HuH-7 (cell line): ENCODE data around the gene BTG2.

Experiments used
- DNase-seq: peaks from one replicate; pipeline ENCODE4 v3.0.0; 2011; ENCODE audit warnings: low spot score

The BTG2 gene

DNA sequence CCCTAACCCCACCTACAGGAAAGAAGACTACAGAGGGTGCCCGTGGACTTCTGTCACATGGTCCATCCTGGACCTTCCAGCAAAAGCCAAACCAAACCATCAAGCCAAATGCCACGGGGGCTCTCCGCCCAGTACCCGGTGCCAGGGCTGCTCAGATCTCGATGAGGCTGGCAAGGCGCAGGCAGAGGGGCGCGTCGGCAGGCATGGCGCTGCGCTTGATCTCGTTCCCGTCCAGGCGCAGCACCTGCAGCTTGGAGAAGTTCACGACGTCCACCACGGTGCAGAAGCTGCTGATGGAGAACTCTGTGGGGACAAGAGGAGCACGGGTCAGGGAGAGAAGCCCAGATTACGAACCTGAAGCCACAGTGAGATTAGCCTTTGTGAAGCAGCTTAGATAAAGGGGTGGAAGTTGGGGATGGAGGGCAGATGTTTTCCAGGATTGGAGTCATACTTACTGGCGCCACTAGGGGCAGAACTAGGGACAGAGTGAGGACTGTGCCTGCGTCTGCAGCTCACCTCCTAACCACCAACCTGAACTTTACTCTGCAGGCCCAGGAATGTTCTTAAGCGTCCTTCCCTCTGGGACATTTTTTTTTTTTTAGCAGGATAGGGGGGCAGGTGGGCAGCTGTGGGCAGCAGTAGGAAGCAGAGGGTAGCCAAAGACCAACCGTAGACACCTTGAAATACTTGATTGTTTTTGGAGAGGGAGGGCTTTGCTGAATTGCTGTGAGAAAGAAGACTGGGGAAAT lies 37.0 kb downstream of the BTG2 start:
- DNase-seq, result peak; percentile 82

DNA sequence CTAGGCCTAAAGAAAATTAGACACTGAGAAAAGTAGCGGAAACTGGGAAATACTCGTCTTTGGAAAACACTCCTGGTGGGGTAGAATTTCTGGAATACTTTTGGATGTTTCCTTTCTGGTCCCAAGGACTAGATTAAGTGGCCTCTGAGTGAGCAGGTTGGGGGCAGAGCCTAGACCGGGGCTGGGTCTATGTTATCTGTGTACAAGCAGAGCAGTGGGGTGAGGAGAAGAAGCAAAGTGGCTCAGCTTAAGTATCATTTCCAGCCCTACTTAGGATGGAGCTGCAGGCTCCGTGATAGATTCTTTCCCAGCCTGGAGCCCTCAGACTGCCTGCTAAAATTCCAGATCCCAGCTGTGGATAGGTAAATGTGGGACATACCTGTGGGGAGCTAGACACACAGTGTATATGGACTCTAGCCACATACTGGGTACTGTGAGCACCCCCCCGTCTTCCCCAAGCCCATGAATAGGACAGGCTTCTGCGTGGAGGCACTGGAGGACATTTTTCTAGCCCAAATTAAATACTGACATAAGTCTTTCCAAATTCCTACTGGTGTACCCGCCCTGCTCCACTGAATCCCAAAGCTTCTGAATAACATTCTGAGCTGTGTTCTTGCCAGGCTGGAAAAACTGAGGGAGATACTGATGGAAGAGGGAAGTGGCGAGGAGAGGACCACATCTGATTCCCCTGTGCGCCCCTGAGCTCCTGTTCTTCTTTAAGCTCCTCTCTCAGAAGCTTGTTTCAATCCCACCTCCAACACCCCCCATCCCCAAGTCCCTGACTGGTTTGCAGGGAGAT lies 38.8 kb downstream of the BTG2 start:
- no peak for DNase-seq

DNA sequence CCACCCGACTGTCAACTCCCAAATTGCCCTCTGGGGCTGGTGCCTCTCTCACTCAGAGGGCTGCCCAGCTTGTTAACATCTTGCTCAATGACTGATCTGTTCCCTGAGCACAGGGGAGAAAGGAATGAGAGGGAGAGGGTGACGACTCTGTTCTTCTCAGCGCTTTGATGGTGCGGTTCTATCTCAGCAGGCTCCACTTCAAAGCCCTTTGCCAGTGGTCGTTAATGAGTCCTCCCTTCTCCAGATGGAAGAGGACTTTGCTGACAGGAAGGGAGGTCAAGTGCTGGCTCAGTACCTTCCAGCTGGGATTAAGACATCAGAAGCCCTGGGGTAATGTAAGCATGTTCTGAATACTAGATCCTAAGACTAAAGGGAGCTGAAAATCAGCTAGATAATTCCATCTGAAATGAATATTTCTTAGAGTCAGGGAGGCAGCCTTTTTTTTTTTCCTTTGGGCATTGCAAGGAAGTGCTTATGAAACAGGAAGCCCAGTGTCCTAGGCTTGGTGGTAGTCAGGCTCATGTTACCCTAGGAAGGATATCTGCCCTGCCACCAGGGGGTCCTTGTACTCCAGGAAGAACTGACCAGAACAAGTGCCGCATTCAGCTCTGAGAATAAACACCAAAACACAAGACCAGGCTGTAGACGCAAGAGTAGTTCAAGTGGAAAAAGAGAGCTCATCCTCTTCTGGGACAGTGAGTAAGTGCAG lies 40.9 kb downstream of the BTG2 start:
- no peak for DNase-seq

DNA sequence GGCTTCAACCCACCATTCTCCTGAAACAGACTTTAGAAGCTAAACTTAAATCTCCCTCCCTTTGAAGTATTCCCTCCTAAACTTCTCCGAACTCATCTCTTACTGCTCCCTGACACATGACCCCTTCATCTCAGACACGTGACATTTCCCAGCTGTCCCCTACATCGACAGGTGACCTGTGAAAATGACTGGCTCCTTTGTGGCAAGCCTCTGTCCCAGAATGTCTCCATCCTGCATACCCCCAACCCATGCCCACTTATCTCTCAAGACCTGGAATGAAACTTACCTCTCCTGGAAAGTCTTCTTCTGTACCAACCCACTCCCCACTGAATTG lies 41.4 kb downstream of the BTG2 start:
- DNase-seq, result no peak

DNA sequence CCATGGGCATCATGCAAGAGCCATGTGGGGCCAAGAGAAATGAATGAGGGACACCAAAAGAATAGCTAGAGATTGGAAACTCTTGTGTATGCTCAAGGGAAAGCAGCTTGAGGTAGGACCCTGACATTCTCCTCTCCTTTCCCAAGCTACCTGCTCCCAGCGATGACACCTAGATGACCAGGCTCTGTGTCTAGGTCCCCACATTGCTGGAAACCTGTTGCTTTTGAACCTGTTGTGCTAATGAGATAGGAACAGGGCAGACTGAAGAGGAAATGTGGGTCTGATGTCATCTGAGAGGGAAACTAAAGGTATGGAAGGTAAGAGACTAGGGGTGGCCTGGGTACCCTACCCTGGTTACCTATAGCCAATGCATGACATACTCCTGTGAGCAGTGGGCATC lies 43.8 kb downstream of the BTG2 start:
- DNase-seq, result no peak

DNA sequence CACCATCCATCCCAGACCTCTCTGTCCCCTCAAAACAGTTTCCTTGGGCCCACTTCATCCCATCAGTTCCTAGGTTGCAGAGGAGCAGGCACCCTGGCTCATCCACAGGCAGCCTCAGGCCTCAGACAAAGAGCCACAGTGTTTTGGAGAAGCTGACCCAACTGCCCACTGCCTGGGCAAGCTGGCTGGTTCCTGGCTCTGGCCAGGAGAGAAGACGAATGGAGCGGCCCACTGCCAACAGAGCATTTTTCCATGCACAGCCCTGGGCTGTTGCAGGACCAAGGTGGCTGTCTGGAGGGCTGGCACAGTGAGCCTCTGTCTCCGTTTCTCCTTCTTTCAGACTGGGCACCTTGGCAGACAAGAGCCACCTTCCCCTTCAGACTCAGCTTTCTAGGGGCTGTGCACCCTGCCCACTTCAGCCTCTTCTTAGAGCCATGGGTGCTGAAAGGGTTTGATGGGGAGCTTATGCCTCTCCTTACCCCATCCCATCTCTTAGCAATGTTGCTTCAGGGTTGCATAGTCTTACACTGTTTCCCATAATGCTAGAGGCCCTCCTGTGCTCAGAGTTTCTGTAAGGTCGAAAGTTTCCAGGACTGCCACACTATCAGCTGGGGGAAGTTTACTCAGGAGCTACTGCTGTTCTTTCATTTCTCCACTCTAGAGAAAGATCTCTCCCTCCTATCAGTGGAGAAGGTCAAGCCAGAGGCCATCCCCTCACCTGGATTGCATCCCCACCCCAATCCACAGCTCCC lies 44.6 kb downstream of the BTG2 start:
- no peak for DNase-seq

DNA sequence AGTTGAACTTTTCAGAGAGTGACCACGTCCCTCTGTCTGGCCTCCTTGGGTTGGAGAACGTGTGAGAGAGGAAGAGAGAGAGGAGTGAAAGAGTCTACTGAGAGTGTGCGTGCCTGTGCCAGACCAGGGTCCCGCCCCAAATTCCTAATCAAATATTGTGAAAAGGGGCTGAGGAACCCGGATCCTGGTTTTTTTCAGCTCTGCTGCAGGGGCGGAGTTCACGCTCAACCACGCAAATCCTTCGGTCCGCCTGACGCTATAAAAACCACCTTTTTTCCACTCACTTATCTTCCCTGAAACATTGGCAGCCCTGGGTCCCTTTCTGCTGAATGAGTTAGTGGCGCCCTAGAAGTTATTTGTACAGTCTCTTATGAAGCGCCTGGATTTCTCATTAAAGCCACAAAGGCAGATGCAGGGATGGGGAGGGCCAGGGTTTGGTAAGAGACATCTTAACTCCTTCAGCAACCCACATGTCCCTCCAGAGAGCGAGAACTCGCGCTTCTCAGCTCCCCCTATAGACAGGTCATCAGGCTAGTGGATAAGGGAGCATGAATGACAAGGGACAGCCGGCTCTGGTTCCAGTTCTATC lies 45.8 kb downstream of the BTG2 start, which contains the start of gene FMOD:
Gene FMOD, minus strand, starts transcription at position 86 of the 589 bp plus-strand sequence. CDS start 2,852 bp downstream, outside the sequence.
- peak; percentile 60 for DNase-seq

DNA sequence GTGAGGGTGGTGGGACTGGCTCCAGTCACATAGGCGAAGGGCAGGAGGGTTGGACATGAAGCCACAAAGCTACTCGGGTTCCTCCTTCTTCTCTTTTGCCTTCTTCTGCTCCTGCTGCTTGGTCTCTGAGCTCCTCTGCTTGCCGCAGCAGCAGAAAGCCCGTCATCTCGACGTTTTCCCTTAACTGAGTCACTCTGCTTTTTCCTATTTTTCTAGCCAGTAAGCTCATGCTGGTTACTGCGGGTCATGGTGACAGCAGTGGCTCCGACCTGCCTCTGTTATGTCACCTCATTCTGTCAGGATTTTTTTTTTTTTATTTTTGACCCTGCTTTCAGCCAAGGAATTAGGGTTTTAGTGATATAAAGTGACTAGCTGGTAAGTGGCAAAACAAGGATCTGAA lies 48.2 kb downstream of the BTG2 start:
- no peak for DNase-seq

DNA sequence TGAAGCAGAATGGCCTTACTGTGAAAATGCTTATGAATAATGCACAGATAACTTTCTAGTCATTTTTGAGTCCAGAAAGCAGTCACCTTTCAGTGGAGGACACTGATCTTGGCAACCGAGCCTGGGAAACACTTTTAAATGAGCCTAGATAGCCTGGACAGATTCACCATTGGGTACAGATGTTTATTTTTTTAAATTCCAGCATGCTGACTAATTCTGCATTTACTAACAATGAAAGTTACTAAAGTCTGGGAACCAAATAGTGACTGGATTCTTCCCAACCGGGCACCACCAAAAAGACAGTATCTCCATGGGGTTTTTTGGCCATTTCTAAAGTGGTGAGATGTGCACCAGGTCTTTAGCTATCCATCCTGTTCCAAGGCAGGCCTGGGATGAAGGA lies 48.9 kb downstream of the BTG2 start:
- DNase-seq, result no peak

DNA sequence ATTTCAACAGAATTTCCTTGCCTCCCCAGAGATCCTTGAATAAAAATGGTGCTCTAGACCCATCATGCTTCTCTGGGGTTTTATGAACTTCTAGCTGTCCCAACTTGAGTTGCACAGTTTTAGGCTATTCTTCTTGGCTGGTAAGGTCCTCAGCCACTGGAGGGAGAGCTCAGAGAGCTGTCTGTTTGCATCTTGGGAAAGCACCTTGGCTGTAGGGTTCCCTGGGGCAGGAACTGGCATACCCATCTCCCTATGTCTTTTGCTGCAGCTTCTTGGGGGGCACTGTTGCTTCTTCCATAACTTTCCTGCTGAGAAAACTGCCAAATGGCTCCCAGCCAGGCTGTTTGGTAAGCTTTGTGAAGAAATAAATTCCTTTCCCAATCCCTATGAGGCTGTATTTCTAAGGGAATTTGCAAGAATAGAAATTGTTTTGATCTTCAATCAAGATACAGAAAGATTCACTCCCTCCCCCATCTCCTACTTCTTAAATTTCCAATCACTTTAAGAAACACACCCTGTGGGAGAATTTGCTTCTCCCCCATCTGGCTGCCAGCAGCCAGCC lies 53.8 kb downstream of the BTG2 start:
- no peak for DNase-seq
